Hepatocyte (in vitro differentiated cells): Measurements from ENCODE around the gene FGFR1OP2.

Experiments
- EZH2 ChIP-seq: fragments of 200-600 bp; sonication (generic); IDR thresholded peaks from 2 replicates; pipeline ENCODE4 v1.6.1; 2016; ENCODE audit warnings: antibody characterized with exemption, mild to moderate bottlenecking, borderline replicate concordance
- TF ChIP-seq, protein P1 (sequence below): fragments of 200-600 bp; sonication (generic); IDR thresholded peaks from 2 replicates; pipeline ENCODE4 v1.5.1; 2016; ENCODE audit warnings: antibody characterized with exemption, mild to moderate bottlenecking; ENCODE audit not compliant: poor library complexity

- TF ChIP-seq, protein P1, sequence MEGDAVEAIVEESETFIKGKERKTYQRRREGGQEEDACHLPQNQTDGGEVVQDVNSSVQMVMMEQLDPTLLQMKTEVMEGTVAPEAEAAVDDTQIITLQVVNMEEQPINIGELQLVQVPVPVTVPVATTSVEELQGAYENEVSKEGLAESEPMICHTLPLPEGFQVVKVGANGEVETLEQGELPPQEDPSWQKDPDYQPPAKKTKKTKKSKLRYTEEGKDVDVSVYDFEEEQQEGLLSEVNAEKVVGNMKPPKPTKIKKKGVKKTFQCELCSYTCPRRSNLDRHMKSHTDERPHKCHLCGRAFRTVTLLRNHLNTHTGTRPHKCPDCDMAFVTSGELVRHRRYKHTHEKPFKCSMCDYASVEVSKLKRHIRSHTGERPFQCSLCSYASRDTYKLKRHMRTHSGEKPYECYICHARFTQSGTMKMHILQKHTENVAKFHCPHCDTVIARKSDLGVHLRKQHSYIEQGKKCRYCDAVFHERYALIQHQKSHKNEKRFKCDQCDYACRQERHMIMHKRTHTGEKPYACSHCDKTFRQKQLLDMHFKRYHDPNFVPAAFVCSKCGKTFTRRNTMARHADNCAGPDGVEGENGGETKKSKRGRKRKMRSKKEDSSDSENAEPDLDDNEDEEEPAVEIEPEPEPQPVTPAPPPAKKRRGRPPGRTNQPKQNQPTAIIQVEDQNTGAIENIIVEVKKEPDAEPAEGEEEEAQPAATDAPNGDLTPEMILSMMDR, result no peak
- no peak for TF ChIP-seq EZH2
These were observed 40.5 kb downstream of the FGFR1OP2 start for GRCh38 chr12:26978801-26979200.
